ENCODE results near the gene RNU6-8.

RNU6-8 gene

DNA sequence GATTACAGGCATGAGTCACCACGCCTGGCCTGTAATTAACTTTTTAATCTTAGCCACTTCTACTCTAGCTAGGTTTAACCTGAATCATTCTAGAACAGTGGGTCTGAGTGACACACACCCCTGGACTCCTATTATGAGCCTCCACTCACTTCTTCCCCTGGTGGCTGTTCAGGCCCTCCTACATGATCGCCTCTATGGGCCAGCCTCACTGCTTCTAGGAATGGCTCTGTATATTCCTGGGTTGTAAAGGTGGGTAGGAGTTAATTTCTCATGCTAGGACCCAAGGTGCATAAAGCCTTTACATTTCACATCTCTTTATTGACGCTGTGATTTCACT is 8.0 kb upstream of the RNU6-8 start:
- Histone ChIP-seq H3K36me3 (no peaks in the 10 kb centered on the region), H3K9me3 (no peaks in the 10 kb centered on the region), H3K27me3 (no peaks in the 10 kb centered on the region), H3K4me3 (ENCODE audit: low read depth, low read length) (no peak overlapping the region), H3K4me1 (peaks cover 5% of the 10 kb centered on the region; the same call in 1 of the 2 replicates)
- DNase-seq, result no peak
- TF ChIP-seq, protein P1, sequence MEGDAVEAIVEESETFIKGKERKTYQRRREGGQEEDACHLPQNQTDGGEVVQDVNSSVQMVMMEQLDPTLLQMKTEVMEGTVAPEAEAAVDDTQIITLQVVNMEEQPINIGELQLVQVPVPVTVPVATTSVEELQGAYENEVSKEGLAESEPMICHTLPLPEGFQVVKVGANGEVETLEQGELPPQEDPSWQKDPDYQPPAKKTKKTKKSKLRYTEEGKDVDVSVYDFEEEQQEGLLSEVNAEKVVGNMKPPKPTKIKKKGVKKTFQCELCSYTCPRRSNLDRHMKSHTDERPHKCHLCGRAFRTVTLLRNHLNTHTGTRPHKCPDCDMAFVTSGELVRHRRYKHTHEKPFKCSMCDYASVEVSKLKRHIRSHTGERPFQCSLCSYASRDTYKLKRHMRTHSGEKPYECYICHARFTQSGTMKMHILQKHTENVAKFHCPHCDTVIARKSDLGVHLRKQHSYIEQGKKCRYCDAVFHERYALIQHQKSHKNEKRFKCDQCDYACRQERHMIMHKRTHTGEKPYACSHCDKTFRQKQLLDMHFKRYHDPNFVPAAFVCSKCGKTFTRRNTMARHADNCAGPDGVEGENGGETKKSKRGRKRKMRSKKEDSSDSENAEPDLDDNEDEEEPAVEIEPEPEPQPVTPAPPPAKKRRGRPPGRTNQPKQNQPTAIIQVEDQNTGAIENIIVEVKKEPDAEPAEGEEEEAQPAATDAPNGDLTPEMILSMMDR (IDR thresholded peaks at IDR 0.05; ENCODE audit: low read depth, low read length), result no peak

DNA sequence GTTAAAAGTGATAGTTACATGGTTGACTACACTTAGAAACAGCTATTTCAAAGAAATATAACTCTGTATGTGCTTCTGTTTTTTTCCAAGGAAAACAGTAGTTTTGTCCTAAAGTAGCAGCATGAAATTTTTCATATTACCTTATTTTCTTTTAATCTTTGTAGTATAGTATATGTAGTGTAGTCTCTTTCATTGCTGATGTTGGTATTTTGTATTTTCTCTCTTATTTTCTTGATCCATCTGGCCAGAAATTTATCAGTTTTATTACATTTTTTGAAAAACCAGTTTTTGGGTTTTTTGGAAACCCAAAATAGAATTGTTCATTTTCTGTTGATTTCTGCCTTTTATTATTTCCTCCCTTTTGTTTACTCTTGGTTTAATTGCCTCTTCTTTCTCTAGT is 6.4 kb upstream of the RNU6-8 start:
- Histone ChIP-seq H3K9me3 (no peaks in the 10 kb centered on the region), H3K36me3 (no peaks in the 10 kb centered on the region), H3K4me1 (peaks cover 5% of the 10 kb centered on the region; the same call in 1 of the 2 replicates), H3K27me3 (no peaks in the 10 kb centered on the region), H3K4me3 (ENCODE audit: low read depth, low read length) (no peak overlapping the region)
- DNase-seq, result no peak
- TF ChIP-seq, protein P1 (IDR thresholded peaks at IDR 0.05; ENCODE audit: low read depth, low read length), result no peak

DNA sequence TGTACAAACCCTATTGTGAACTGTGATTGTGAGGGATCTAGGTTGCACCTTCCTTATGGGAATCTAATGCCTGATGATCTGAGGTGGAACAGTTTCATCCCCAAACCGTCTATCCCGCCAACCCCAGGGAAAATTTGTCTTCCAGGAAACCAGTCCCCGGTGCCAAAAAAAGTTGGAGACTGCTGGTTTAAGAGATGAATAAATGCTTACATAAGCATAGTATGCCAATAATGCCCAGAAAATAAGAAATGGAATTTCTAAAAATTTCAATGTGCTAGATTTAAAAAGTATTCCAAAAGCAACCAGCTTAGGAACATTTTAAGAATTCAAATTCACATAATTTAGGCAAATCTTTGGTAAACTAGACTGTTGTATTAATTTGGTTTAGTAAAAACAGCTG is 5.4 kb upstream of the RNU6-8 start:
- TF ChIP-seq, protein P1 (IDR thresholded peaks at IDR 0.05; ENCODE audit: low read depth, low read length), result no peak

DNA sequence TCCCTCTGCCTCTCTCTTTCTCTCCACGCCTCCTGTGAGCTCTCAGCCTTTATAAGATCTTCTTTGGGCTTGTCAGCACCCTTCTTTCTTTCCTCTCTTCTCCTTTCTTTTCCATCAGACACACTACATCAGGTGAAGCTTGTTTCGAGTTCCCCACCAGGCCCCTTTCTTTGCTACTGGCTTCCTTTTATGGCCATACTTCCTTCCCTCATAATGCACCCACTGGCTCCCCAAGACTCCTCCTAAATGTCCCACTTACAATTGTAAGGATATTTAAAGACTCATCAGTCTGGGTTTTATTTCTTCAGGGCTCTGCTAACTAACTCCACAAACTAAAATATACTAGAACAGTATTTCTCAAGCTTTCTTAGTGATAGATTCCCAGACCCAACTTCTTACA is 3.5 kb upstream of the RNU6-8 start:
- Histone ChIP-seq H3K36me3 (no peaks in the 10 kb centered on the region), H3K9me3 (no peaks in the 10 kb centered on the region), H3K4me3 (ENCODE audit: low read depth, low read length) (no peak overlapping the region), H3K27me3 (no peaks in the 10 kb centered on the region), H3K4me1 (peaks cover 5% of the 10 kb centered on the region; the same call in 1 of the 2 replicates)
- DNase-seq, result no peak
- TF ChIP-seq, protein P1 (IDR thresholded peaks at IDR 0.05; ENCODE audit: low read depth, low read length), result no peak

More for the DNA sequence above, 5.4 kb upstream of the RNU6-8 start:
- DNase-seq, result no peak
- no peak overlapping the region for H3K4me3 ChIP-seq (ENCODE audit: low read depth, low read length)
- no peaks in the 10 kb centered on the region for H3K36me3 ChIP-seq
- peaks cover 5% of the 10 kb centered on the region; the same call in 1 of the 2 replicates for H3K4me1 ChIP-seq
- no peaks in the 10 kb centered on the region for H3K9me3 ChIP-seq
- no peaks in the 10 kb centered on the region for H3K27me3 ChIP-seq

DNA sequence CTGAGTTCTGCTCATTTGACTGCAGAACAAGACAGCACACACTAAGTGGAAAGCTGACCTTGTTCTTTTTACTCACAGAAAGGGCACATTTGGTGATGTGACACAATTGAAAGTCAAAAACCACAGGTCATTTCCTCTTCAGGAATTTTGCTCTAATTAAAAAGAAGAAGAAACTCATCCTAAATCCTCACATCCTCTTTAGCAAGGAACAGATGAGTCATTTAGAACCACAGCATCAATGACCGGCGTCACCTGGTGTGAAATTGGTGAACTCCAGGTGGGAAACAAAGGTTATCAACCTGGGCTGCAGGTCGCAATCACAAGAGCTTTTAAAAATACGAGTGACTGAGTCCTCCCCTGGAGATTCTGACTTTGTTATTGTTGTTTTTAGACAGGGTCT is 2.9 kb upstream of the RNU6-8 start:
- Histone ChIP-seq H3K4me3 (ENCODE audit: low read depth, low read length) (no peak overlapping the region), H3K36me3 (no peaks in the 10 kb centered on the region), H3K27me3 (no peaks in the 10 kb centered on the region), H3K4me1 (peaks cover 5% of the 10 kb centered on the region; the same call in 1 of the 2 replicates), H3K9me3 (no peaks in the 10 kb centered on the region)
- TF ChIP-seq, protein P1 (IDR thresholded peaks at IDR 0.05; ENCODE audit: low read depth, low read length), result no peak
- DNase-seq, result no peak

DNA sequence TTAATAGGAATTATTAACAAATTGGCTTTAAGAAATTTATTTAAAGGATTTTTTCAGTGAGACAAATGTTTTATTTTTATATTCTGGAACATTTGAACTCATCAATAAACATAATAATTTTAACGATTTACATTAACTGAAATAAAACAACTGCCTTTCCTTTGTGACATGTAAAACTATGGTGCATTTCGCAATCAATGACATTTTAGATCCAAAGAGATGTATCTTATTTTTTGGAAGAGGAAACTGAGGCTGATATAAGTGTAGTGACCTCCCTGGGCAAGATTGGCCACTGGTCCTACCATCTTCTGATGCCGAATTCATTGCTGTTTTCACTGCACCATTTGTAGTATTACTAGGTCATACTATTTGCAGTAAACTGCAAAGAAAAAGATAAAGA is 2.5 kb upstream of the RNU6-8 start:
- peaks cover 5% of the 10 kb centered on the region; the same call in 1 of the 2 replicates for H3K4me1 ChIP-seq
- H3K4me3 ChIP-seq (ENCODE audit: low read depth, low read length), result no peak overlapping the region
- no peaks in the 10 kb centered on the region for H3K9me3 ChIP-seq
- TF ChIP-seq, protein P1 (IDR thresholded peaks at IDR 0.05; ENCODE audit: low read depth, low read length), result no peak
- no peak for DNase-seq
- no peaks in the 10 kb centered on the region for H3K27me3 ChIP-seq
- H3K36me3 ChIP-seq, result no peaks in the 10 kb centered on the region
